IPS DF 6.9 (cell line): ENCODE results near the gene RNF213.
"Not testable (repeated sequence)": the region's sequence is repeated elsewhere in the genome, so short reads cannot be mapped to it uniquely, and the experiment has no call there.

ENCODE experiments used
- DNase-seq: peaks from one replicate; pipeline ENCODE4 v3.0.0-alpha.2; 2013; ENCODE audit warnings: low read depth, low spot score
- H3K27ac ChIP-seq: one replicate; pipeline ENCODE4 v1.5.1; 2013; ENCODE audit warnings: low read length, control low read depth
- H3K27me3 ChIP-seq: 2 replicates; pipeline ENCODE4 v1.6.1; 2013; ENCODE audit warnings: mild to moderate bottlenecking, low read length; ENCODE audit not compliant: control insufficient read depth, insufficient read depth
- H3K36me3 ChIP-seq: 2 replicates; pipeline ENCODE4 v1.6.1; 2013; ENCODE audit warnings: low read length; ENCODE audit not compliant: control insufficient read depth, insufficient read depth
- H3K4me1 ChIP-seq: 2 replicates; pipeline ENCODE4 v1.6.1; 2013; ENCODE audit warnings: low read length; ENCODE audit not compliant: control insufficient read depth, insufficient read depth
- H3K4me3 ChIP-seq: 2 replicates; pipeline ENCODE4 v1.5.1; 2013; ENCODE audit warnings: mild to moderate bottlenecking, low read length
- H3K9me3 ChIP-seq: 2 replicates; pipeline ENCODE4 v1.6.1; 2013; ENCODE audit warnings: low read length, inconsistent platforms; ENCODE audit not compliant: control insufficient read depth, insufficient read depth
- WGBS: extraction: QIAGEN DNeasy Blood & Tissue Kit; methylation state at CpG from one replicate; pipeline ENCODE4 v1.1.7; 2013; ENCODE audit warnings: mixed read lengths, missing lambda C conversion rate; ENCODE audit not compliant: insufficient read length, insufficient coverage; 5-methylcytosine and 5-hydroxymethylcytosine counted together

The RNF213 gene

GRCh38 chr17:80317706-80317980, 57.0 kb downstream of the RNF213 start:
- no peak overlapping the region for H3K4me3 ChIP-seq
- H3K27ac ChIP-seq, result no peak overlapping the region
- DNase-seq, result no peak
- no peaks in the 10 kb centered on the region for H3K9me3 ChIP-seq
- no peaks in the 10 kb centered on the region for H3K4me1 ChIP-seq
- H3K36me3 ChIP-seq, result peaks cover 27% of the 10 kb centered on the region
- WGBS, result no CpG with 5 or more reads among the region's 5 CpGs
- no peaks in the 10 kb centered on the region for H3K27me3 ChIP-seq

- H3K36me3 ChIP-seq, result peaks cover 21% of the 10 kb centered on the region
- WGBS, result no CpG with 5 or more reads among the region's 6 CpGs
- no peak for DNase-seq
These were observed 57.5 kb downstream of the RNF213 start for GRCh38 chr17:80318166-80318565.

GRCh38 chr17:80319262-80319998, 58.8 kb downstream of the RNF213 start:
- Histone ChIP-seq H3K36me3 (peaks cover 20% of the 10 kb centered on the region), H3K9me3 (no peaks in the 10 kb centered on the region), H3K4me1 (no peaks in the 10 kb centered on the region), H3K27me3 (no peaks in the 10 kb centered on the region), H3K4me3 (no peak overlapping the region), H3K27ac (no peak overlapping the region)
- no CpG with 5 or more reads among the region's 22 CpGs for WGBS
- no peak for DNase-seq

More at GRCh38 chr17:80318166-80318565, 57.5 kb downstream of the RNF213 start:
- no peak overlapping the region for H3K27ac ChIP-seq
- no peaks in the 10 kb centered on the region for H3K9me3 ChIP-seq
- no peaks in the 10 kb centered on the region for H3K27me3 ChIP-seq
- H3K4me1 ChIP-seq, result no peaks in the 10 kb centered on the region
- H3K4me3 ChIP-seq, result no peak overlapping the region

GRCh38 chr17:80319999-80320344, 59.3 kb downstream of the RNF213 start:
- no CpG with 5 or more reads among the region's 4 CpGs for WGBS
- Histone ChIP-seq H3K27me3 (no peaks in the 10 kb centered on the region), H3K9me3 (no peaks in the 10 kb centered on the region), H3K27ac (no peak overlapping the region), H3K36me3 (peaks cover 20% of the 10 kb centered on the region), H3K4me3 (no peak overlapping the region), H3K4me1 (no peaks in the 10 kb centered on the region)
- DNase-seq, result no peak

- Histone ChIP-seq H3K9me3 (no peaks in the 10 kb centered on the region), H3K27ac (no peak overlapping the region), H3K4me3 (no peak overlapping the region), H3K27me3 (no peaks in the 10 kb centered on the region), H3K4me1 (no peaks in the 10 kb centered on the region), H3K36me3 (peaks cover 20% of the 10 kb centered on the region)
- DNase-seq, result no peak
- no CpG with 5 or more reads among the region's 15 CpGs for WGBS
These were observed 59.8 kb downstream of the RNF213 start for GRCh38 chr17:80320496-80320895.

- H3K4me1 ChIP-seq, result no peaks in the 10 kb centered on the region
- H3K36me3 ChIP-seq, result peaks cover 19% of the 10 kb centered on the region
- H3K4me3 ChIP-seq, result no peak overlapping the region
- no peaks in the 10 kb centered on the region for H3K9me3 ChIP-seq
- H3K27ac ChIP-seq, result no peak overlapping the region
- no peaks in the 10 kb centered on the region for H3K27me3 ChIP-seq
- no peak for DNase-seq
- WGBS, result no CpG with 5 or more reads among the region's 1 CpG
These were observed 62.2 kb downstream of the RNF213 start for GRCh38 chr17:80322864-80323263.

GRCh38 chr17:80323982-80324381, 63.3 kb downstream of the RNF213 start:
- no peak overlapping the region for H3K27ac ChIP-seq
- no CpG with 5 or more reads among the region's 3 CpGs for WGBS
- H3K9me3 ChIP-seq, result no peaks in the 10 kb centered on the region
- H3K4me3 ChIP-seq, result no peak overlapping the region
- DNase-seq, result no peak
- no peaks in the 10 kb centered on the region for H3K4me1 ChIP-seq
- H3K36me3 ChIP-seq, result peaks cover 24% of the 10 kb centered on the region
- H3K27me3 ChIP-seq, result no peaks in the 10 kb centered on the region

- no peaks in the 10 kb centered on the region for H3K27me3 ChIP-seq
- no peak for DNase-seq
- no peaks in the 10 kb centered on the region for H3K9me3 ChIP-seq
- peaks cover 20% of the 10 kb centered on the region; the same call in 1 of the 2 replicates for H3K36me3 ChIP-seq
- no peaks in the 10 kb centered on the region for H3K4me1 ChIP-seq
- no CpG with 5 or more reads among the region's 10 CpGs for WGBS
- no peak overlapping the region for H3K27ac ChIP-seq
- no peak overlapping the region for H3K4me3 ChIP-seq
These were observed 66.9 kb downstream of the RNF213 start for GRCh38 chr17:80327518-80327917.

GRCh38 chr17:80328634-80329380, 68.2 kb downstream of the RNF213 start:
- no peak overlapping the region for H3K4me3 ChIP-seq
- H3K9me3 ChIP-seq, result no peaks in the 10 kb centered on the region
- no peak overlapping the region for H3K27ac ChIP-seq
- WGBS, result no CpG with 5 or more reads among the region's 21 CpGs
- H3K27me3 ChIP-seq, result no peaks in the 10 kb centered on the region
- no peaks in the 10 kb centered on the region for H3K4me1 ChIP-seq
- DNase-seq, result no peak
- H3K36me3 ChIP-seq, result peaks cover 20% of the 10 kb centered on the region; the same call in 1 of the 2 replicates

GRCh38 chr17:80329421-80329820, 68.8 kb downstream of the RNF213 start:
- not testable (repeated sequence) for H3K27ac ChIP-seq

GRCh38 chr17:80330276-80330675, 69.6 kb downstream of the RNF213 start:
- Histone ChIP-seq H3K36me3 (peaks cover 23% of the 10 kb centered on the region), H3K27me3 (no peaks in the 10 kb centered on the region), H3K9me3 (no peaks in the 10 kb centered on the region), H3K27ac (no peak overlapping the region), H3K4me3 (no peak overlapping the region), H3K4me1 (no peaks in the 10 kb centered on the region)
- no CpG with 5 or more reads among the region's 9 CpGs for WGBS
- no peak for DNase-seq

More at GRCh38 chr17:80329421-80329820, 68.8 kb downstream of the RNF213 start:
- not testable (repeated sequence) for H3K4me1 ChIP-seq, H3K27me3 ChIP-seq, H3K4me3 ChIP-seq, H3K9me3 ChIP-seq, DNase-seq
- WGBS, result no CpG with 5 or more reads among the region's 6 CpGs
- H3K36me3 ChIP-seq, result peaks cover 20% of the 10 kb centered on the region; the same call in 1 of the 2 replicates
